K562 (cell line): Measurements from ENCODE around the gene USP19. TPM values are rescaled to one million over a fixed set of nuclear protein-coding genes. Genes with fewer than 3 reads are reported as not detected.

ENCODE experiments used
- ATAC-seq: fragments of 200-7000 bp; cut with Tn5 transposase; 3 replicates; pipeline ENCODE4 v1.9.1; 2020; ENCODE audit warnings: moderate library complexity
- BruUV-seq: library from RNA; stranded (reverse); fragments of 400-500 nt; replicated peaks from 2 replicates; lab custom pipeline; 2021; lab: Mats Ljungman, UMichigan
- CTCF ChIA-PET: fragments of 300-600 bp; formaldehyde crosslinking; extraction: SDS; loops from one replicate; lab custom pipeline; 2021; ENCODE audit warnings: low intra/inter-chr PET ratio; lab: Yijun Ruan, JAX
- POLR2A ChIA-PET: fragments of 300-600, 350-650 bp; sonication (Branson Sonifier 250); formaldehyde crosslinking; extraction: SDS; loops from one replicate; lab custom pipeline; 2021; ENCODE audit warnings: antibody characterized with exemption, inconsistent platforms; lab: Yijun Ruan, JAX
- DNase-seq, 4 experiments: peaks; one replicate each; pipeline versions ENCODE4 v3.0.0 to v3.0.0-alpha.2; 2011 to 2018; ENCODE audit warnings: low spot score in 3 of 4, mixed read lengths in 3 of 4; ENCODE audit errors: extremely low read depth in 1 of 4
- FAIRE-seq: peaks from 2 replicates; lab custom pipeline; 2011; peaks lifted over from hg19 to GRCh38; lab: Jason Lieb, UNC
- H2AFZ ChIP-seq: 2 replicates; pipeline ENCODE4 v1.6.0; 2011; ENCODE audit warnings: low read depth, low read length, control low read depth, inconsistent platforms
- H3K27ac ChIP-seq: fragments of 200-600 bp; 3 replicates; pipeline ENCODE4 v1.8.0; 2011; ENCODE audit warnings: low read depth, mild to moderate bottlenecking, control low read depth, inconsistent platforms, low read length, moderate library complexity, mixed read lengths; ENCODE audit errors: extremely low read depth
- H3K27me3 ChIP-seq, 2 experiments: fragments of 300-600 bp in 1 of 2; 2 replicates in 1 of 2; 3 replicates in 1 of 2; pipeline versions ENCODE4 v1.6.0 to v1.8.0; 2011; ENCODE audit warnings: inconsistent platforms in 2 of 2, low read length in 2 of 2, mild to moderate bottlenecking in 1 of 2, mixed read lengths in 1 of 2, moderate library complexity in 1 of 2; ENCODE audit not compliant: control insufficient read depth in 2 of 2, insufficient read depth in 2 of 2
- H3K36me3 ChIP-seq: fragments of 300-600 bp; 3 replicates; pipeline ENCODE4 v1.8.0; 2011; ENCODE audit warnings: mild to moderate bottlenecking, low read length, inconsistent platforms; ENCODE audit not compliant: control insufficient read depth, insufficient read depth
- H3K4me1 ChIP-seq, 2 experiments: fragments of 200-600 bp in 1 of 2; replicated peaks in 1 of 2; 2 replicates in 1 of 2; 3 replicates in 1 of 2; pipeline versions ENCODE4 v1.5.1 to v1.8.0; 2011; ENCODE audit warnings: inconsistent platforms in 2 of 2, low read length in 2 of 2, mild to moderate bottlenecking in 1 of 2, mixed read lengths in 1 of 2, moderate library complexity in 1 of 2; ENCODE audit not compliant: control insufficient read depth in 2 of 2, insufficient read depth in 2 of 2
- H3K4me2 ChIP-seq: 2 replicates; pipeline ENCODE4 v1.6.1; 2011; ENCODE audit warnings: low read length, control low read depth, inconsistent platforms, mixed read lengths; ENCODE audit not compliant: insufficient read depth
- H3K4me3 ChIP-seq: fragments of 200-600 bp; sonication (generic), shearing (Covaris generic); 2 replicates; pipeline ENCODE4 v1.5.1; 2016; ENCODE audit warnings: control low read depth, inconsistent platforms
- H3K79me2 ChIP-seq: fragments of 200-600 bp; 3 replicates; pipeline ENCODE4 v1.8.0; 2011; ENCODE audit warnings: low read length, inconsistent platforms; ENCODE audit not compliant: control insufficient read depth, insufficient read depth
- H3K9ac ChIP-seq, 2 experiments: 2 replicates each; pipeline versions ENCODE4 v1.6.0 to v1.6.1; 2011; ENCODE audit warnings: low read depth in 2 of 2, low read length in 2 of 2, control low read depth in 1 of 2, inconsistent platforms in 1 of 2, mild to moderate bottlenecking in 1 of 2, mixed read lengths in 1 of 2; ENCODE audit not compliant: insufficient read depth in 1 of 2
- H3K9me1 ChIP-seq: one replicate; pipeline ENCODE4 v1.6.0; 2011; ENCODE audit warnings: inconsistent platforms, mild to moderate bottlenecking, low read length, moderate library complexity; ENCODE audit not compliant: control insufficient read depth, insufficient read depth
- H3K9me3 ChIP-seq: replicated peaks from 2 replicates; pipeline ENCODE4 v1.5.1; 2011; ENCODE audit warnings: low read depth, low read length, inconsistent platforms; ENCODE audit not compliant: control insufficient read depth, insufficient read depth
- H4K20me1 ChIP-seq: replicated peaks from 2 replicates; pipeline ENCODE4 v1.6.1; 2011; ENCODE audit warnings: low read length, inconsistent platforms, mixed read lengths; ENCODE audit not compliant: control insufficient read depth, insufficient read depth
- DIDO1 ChIP-seq: fragments of 450-650 bp; IDR thresholded peaks from 2 replicates; pipeline ENCODE4 v1.6.1; 2016; ENCODE audit warnings: low read depth, missing biosample characterization, missing genetic modification characterization
- ESRRB ChIP-seq: fragments of 250-450 bp; sonication (Bioruptor Pico); IDR thresholded peaks from 2 replicates; pipeline ENCODE4 v1.5.0; 2020; ENCODE audit warnings: mild to moderate bottlenecking, moderate library complexity, borderline replicate concordance
- FOXP1 ChIP-seq: sonication (generic); formaldehyde crosslinking; IDR thresholded peaks from 2 replicates; pipeline ENCODE4 v1.8.0; 2022; ENCODE audit warnings: mild to moderate bottlenecking, missing genetic modification reagents
- HDAC2 ChIP-seq: fragments of 450-650 bp; IDR thresholded peaks from 2 replicates; pipeline ENCODE4 v1.6.1; 2016; ENCODE audit warnings: mild to moderate bottlenecking
- HDGF ChIP-seq: fragments of 450-650 bp; IDR thresholded peaks from 2 replicates; pipeline ENCODE4 v1.6.1; 2016
- NR2F6 ChIP-seq: fragments of 450-650 bp; formaldehyde crosslinking; IDR thresholded peaks from 2 replicates; pipeline ENCODE4 v1.4.0; 2020; ENCODE audit warnings: mild to moderate bottlenecking
- RBBP5 ChIP-seq: fragments of 200-600 bp; sonication (generic); IDR thresholded peaks from 2 replicates; pipeline ENCODE4 v1.6.1; 2012; ENCODE audit warnings: borderline replicate concordance, mild to moderate bottlenecking, low read length, control low read depth, inconsistent platforms; ENCODE audit not compliant: insufficient read depth, poor library complexity, severe bottlenecking
- SIX5 ChIP-seq, 2 experiments: IDR thresholded peaks; 2 replicates each; pipeline ENCODE4 v1.6.1; 2011; ENCODE audit warnings: low read length in 2 of 2, borderline replicate concordance in 1 of 2, low read depth in 1 of 2, mild to moderate bottlenecking in 1 of 2, moderate library complexity in 1 of 2; ENCODE audit not compliant: insufficient read depth in 1 of 2
- TAF15 ChIP-seq: fragments of 200-400 bp; formaldehyde crosslinking; IDR thresholded peaks from 2 replicates; pipeline ENCODE4 v1.6.1; 2017; ENCODE audit warnings: mild to moderate bottlenecking, low read depth, low read length, moderate library complexity
- THRAP3 ChIP-seq: fragments of 450-650 bp; IDR thresholded peaks from 2 replicates; pipeline ENCODE4 v1.6.1; 2016; ENCODE audit warnings: mild to moderate bottlenecking, inconsistent platforms, borderline replicate concordance
- TRIM28 ChIP-seq: fragments of 450-650 bp; IDR thresholded peaks from 2 replicates; pipeline ENCODE4 v1.6.1; 2017
- WGBS: fragments of 100-300 bp; shearing (Covaris generic); methylation state at CpG from one replicate; pipeline ENCODE4 v1.1.6; 2016; ENCODE audit warnings: low coverage, mixed read lengths; ENCODE audit not compliant: insufficient coverage; ENCODE audit errors: missing lambda C conversion rate; 5-methylcytosine and 5-hydroxymethylcytosine counted together
- in situ Hi-C: fragments of 300-500 bp; cut with MboI; formaldehyde crosslinking; loops from 4 replicates; pipeline ENCODE4 v1.15.0; 2018; ENCODE audit warnings: inconsistent platforms, mixed read lengths
- intact Hi-C: fragments of 100-400 bp; cut with micrococcal nuclease; formaldehyde crosslinking; loops from 2 replicates; pipeline ENCODE4 v1.14.2; 2022
- polyA plus RNA-seq, 8 experiments: library from polyadenylated mRNA; depleted of rRNA in 4 of 8; stranded (reverse) in 5 of 8; unstranded in 3 of 8; fragments of >200 nt; fragmentation: Nextera tagmentation in 2 of 8; fragmentation: Illumina TruSeq in 1 of 8; extraction: Ambion mirVana in 2 of 8; extraction: Trizol in 1 of 8; gene quantifications; 2 replicates each; pipeline versions ENCODE4 v1.2.1 to v1.2.3, GENCODE V29; 2011 to 2014; ENCODE audit warnings: inconsistent platforms in 1 of 8, missing spikeins in 1 of 8
- total RNA-seq, 7 experiments: library from RNA; depleted of rRNA in 6 of 7; stranded (reverse); fragments of >200 nt in 6 of 7; fragmentation: Illumina TruSeq in 2 of 7; extraction: Trizol in 2 of 7; gene quantifications; 2 replicates each; pipeline versions ENCODE4 v1.2.1 to v1.2.3, GENCODE V29; 2011 to 2021; ENCODE audit warnings: low replicate concordance in 1 of 7
- TF ChIP-seq, protein P1 (sequence below): IDR thresholded peaks from 2 replicates; pipeline ENCODE4 v1.6.1; 2012; ENCODE audit warnings: low read depth, low read length, improper control_type of control experiment, borderline replicate concordance
- TF ChIP-seq, protein P2 (sequence below): fragments of 450-650 bp; IDR thresholded peaks from 2 replicates; pipeline ENCODE4 v1.6.1; 2016; ENCODE audit warnings: borderline replicate concordance

Gene USP19
- total and polyA plus RNA-seq, 9 of the 15 experiments (the other 6 are each of a cell fraction or from before 2014, with no cell fraction given): 0.24 to 65.9 (median 36.9) TPM

- Histone ChIP-seq H3K27me3 (no peaks in the 10 kb centered on the region), H3K4me2 (peak overlapping the region; percentile 86; the same call in 1 of the 2 replicates), H3K4me1 (peaks cover 2 to 32% of the 10 kb centered on the region in 2 experiments; a peak in 4 of 5 replicates), H3K9me3 (no peaks in the 10 kb centered on the region), H3K27ac (no peak overlapping the region), H2AFZ (no peak overlapping the region), H3K4me3 (no peak overlapping the region), H3K36me3 (no peaks in the 10 kb centered on the region), H3K9ac (peak overlapping the region in 1 of 2 experiments; percentile 89; a peak in 2 of 4 replicates), H3K79me2 (no peaks in the 10 kb centered on the region; the same call in 2 of the 3 replicates), H3K9me1 (no peaks in the 10 kb centered on the region)
- in situ Hi-C loops: no loop called here
- ChIA-PET POLR2A (interaction anchor here (0.6 to 2.4 kb wide), 5 partner anchors 9 to 145 kb away, joined by 3 to 8 read pairs (median 3); partner anchors contain the start of genes USP19 and WDR6), CTCF (no interaction called here)
- no peak for FAIRE-seq
- WGBS: 83% methylated on average over 4 of the region's 9 CpGs
- no TSS peak for BruUV-seq
- no peak for DNase-seq
- ATAC-seq: no peak
- intact Hi-C loops: no loop called here
- TF ChIP-seq NR2F6 (CRISPR knock-in tag): no peak
- TF ChIP-seq TRIM28: no peak
- no peak for TF ChIP-seq HDAC2
- no peak for TF ChIP-seq THRAP3
- TF ChIP-seq, all 486 proteins: peak for 0
- no peaks in the 10 kb centered on the region for H4K20me1 ChIP-seq
These were observed 11.4 kb upstream of the USP19 start for GRCh38 chr3:49132073-49132436.

- no peaks in the 10 kb centered on the region for H4K20me1 ChIP-seq
- ChIA-PET POLR2A (interaction anchor here (0.6 to 2.4 kb wide), 2 partner anchors 11 to 30 kb away, joined by 3 to 8 read pairs; partner anchors contain the start of gene USP19), CTCF (no interaction called here)
- no peak overlapping the region for H3K4me3 ChIP-seq
- BruUV-seq: no TSS peak
- FAIRE-seq: no peak
- no peaks in the 10 kb centered on the region for H3K27me3 ChIP-seq
- no peak overlapping the region for H3K27ac ChIP-seq
- H3K9ac ChIP-seq: peak overlapping the region in 1 of 2 experiments; percentile 56; a peak in 1 of 4 replicates
- no peak for ATAC-seq
- 87% methylated on average over 6 of the region's 6 CpGs for WGBS
- no peak overlapping the region for H3K4me2 ChIP-seq
- DNase-seq: no peak
- no peak overlapping the region for H2AFZ ChIP-seq
- peaks cover 2 to 32% of the 10 kb centered on the region in 2 experiments; a peak in 4 of 5 replicates for H3K4me1 ChIP-seq
- intact Hi-C loops: no loop called here
- no peaks in the 10 kb centered on the region for H3K9me1 ChIP-seq
- in situ Hi-C loops: no loop called here
- no peaks in the 10 kb centered on the region for H3K36me3 ChIP-seq
- H3K79me2 ChIP-seq: no peaks in the 10 kb centered on the region; the same call in 2 of the 3 replicates
- H3K9me3 ChIP-seq: no peaks in the 10 kb centered on the region
- TF ChIP-seq HDGF (no peak), SIX5 (IDR thresholded peaks at IDR 0.05; ENCODE audit: borderline replicate concordance in 1 of 2, insufficient read depth in 1 of 2, low read depth in 1 of 2, low read length in 2 of 2) (no peak), DIDO1 (no peak), ESRRB (no peak), RBBP5 (no peak), FOXP1 (no peak), TAF15 (no peak)
- TF ChIP-seq, protein P1, sequence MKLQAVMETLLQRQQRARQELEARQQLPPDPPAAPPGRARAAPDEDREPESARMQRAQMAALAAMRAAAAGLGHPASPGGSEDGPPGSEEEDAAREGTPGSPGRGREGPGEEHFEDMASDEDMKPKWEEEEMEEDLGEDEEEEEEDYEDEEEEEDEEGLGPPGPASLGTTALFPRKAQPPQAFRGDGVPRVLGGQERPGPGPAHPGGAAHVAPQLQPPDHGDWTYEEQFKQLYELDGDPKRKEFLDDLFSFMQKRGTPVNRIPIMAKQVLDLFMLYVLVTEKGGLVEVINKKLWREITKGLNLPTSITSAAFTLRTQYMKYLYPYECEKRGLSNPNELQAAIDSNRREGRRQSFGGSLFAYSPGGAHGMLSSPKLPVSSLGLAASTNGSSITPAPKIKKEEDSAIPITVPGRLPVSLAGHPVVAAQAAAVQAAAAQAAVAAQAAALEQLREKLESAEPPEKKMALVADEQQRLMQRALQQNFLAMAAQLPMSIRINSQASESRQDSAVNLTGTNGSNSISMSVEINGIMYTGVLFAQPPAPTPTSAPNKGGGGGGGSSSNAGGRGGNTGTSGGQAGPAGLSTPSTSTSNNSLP: no peak
- TF ChIP-seq, protein P2, sequence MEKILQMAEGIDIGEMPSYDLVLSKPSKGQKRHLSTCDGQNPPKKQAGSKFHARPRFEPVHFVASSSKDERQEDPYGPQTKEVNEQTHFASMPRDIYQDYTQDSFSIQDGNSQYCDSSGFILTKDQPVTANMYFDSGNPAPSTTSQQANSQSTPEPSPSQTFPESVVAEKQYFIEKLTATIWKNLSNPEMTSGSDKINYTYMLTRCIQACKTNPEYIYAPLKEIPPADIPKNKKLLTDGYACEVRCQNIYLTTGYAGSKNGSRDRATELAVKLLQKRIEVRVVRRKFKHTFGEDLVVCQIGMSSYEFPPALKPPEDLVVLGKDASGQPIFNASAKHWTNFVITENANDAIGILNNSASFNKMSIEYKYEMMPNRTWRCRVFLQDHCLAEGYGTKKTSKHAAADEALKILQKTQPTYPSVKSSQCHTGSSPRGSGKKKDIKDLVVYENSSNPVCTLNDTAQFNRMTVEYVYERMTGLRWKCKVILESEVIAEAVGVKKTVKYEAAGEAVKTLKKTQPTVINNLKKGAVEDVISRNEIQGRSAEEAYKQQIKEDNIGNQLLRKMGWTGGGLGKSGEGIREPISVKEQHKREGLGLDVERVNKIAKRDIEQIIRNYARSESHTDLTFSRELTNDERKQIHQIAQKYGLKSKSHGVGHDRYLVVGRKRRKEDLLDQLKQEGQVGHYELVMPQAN: no peak
These were observed 11.0 kb upstream of the USP19 start for GRCh38 chr3:49131576-49131975.
